Measurements from ENCODE around the gene ATOSB.

- TF ChIP-seq, protein P1, sequence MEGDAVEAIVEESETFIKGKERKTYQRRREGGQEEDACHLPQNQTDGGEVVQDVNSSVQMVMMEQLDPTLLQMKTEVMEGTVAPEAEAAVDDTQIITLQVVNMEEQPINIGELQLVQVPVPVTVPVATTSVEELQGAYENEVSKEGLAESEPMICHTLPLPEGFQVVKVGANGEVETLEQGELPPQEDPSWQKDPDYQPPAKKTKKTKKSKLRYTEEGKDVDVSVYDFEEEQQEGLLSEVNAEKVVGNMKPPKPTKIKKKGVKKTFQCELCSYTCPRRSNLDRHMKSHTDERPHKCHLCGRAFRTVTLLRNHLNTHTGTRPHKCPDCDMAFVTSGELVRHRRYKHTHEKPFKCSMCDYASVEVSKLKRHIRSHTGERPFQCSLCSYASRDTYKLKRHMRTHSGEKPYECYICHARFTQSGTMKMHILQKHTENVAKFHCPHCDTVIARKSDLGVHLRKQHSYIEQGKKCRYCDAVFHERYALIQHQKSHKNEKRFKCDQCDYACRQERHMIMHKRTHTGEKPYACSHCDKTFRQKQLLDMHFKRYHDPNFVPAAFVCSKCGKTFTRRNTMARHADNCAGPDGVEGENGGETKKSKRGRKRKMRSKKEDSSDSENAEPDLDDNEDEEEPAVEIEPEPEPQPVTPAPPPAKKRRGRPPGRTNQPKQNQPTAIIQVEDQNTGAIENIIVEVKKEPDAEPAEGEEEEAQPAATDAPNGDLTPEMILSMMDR (conservative IDR thresholded peaks at IDR 0.05; ENCODE audit: low read depth, low read length), result no peak
- TF ChIP-seq EZH2 (IDR thresholded peaks at IDR 0.05; ENCODE audit: low read length, unreplicated experiment), result no peak
- TF ChIP-seq EZH2phosphoT487 (IDR thresholded peaks at IDR 0.05; ENCODE audit: borderline replicate concordance, low read length), result no peak
Measured at GRCh38 chr9:35104586-35104985, 11.1 kb downstream of the ATOSB start.
